H9 (cell line): ENCODE data around the gene BIN1. TPM values are rescaled to one million over a fixed set of nuclear protein-coding genes. Genes with fewer than 3 reads are reported as not detected.

ENCODE experiments used
- DNase-seq: peaks from one replicate; pipeline ENCODE4 v3.0.0-alpha.2; 2017
- H2AFZ ChIP-seq: one replicate; pipeline ENCODE4 v1.6.1; 2013; ENCODE audit warnings: mild to moderate bottlenecking, low read length, control low read depth, moderate library complexity
- H2AK5ac ChIP-seq: 2 replicates; pipeline ENCODE4 v1.6.1; 2013; ENCODE audit warnings: low read length, control low read depth, mixed read lengths; ENCODE audit not compliant: insufficient read length
- H2BK120ac ChIP-seq: one replicate; pipeline ENCODE4 v1.6.1; 2013; ENCODE audit warnings: low read depth, mild to moderate bottlenecking, low read length, control low read depth, inconsistent platforms; ENCODE audit not compliant: poor library complexity, severe bottlenecking
- H2BK12ac ChIP-seq: 2 replicates; pipeline ENCODE4 v1.6.1; 2013; ENCODE audit warnings: low read length, control low read depth, mixed read lengths, low read depth; ENCODE audit not compliant: insufficient read length
- H2BK15ac ChIP-seq: 2 replicates; pipeline ENCODE4 v1.6.1; 2013; ENCODE audit warnings: low read depth, low read length, control low read depth
- H2BK20ac ChIP-seq: one replicate; pipeline ENCODE4 v1.6.1; 2013; ENCODE audit warnings: low read depth, mild to moderate bottlenecking, low read length, control low read depth, inconsistent platforms; ENCODE audit not compliant: poor library complexity, severe bottlenecking
- H2BK5ac ChIP-seq: 2 replicates; pipeline ENCODE4 v1.6.1; 2013; ENCODE audit warnings: low read length, control low read depth, mixed read lengths; ENCODE audit not compliant: insufficient read length
- H3K14ac ChIP-seq: 2 replicates; pipeline ENCODE4 v1.6.1; 2013; ENCODE audit warnings: low read length, control low read depth; ENCODE audit not compliant: insufficient read depth
- H3K18ac ChIP-seq: 2 replicates; pipeline ENCODE4 v1.6.1; 2013; ENCODE audit warnings: low read depth, mild to moderate bottlenecking, mixed read lengths, low read length, control low read depth; ENCODE audit not compliant: insufficient read length
- H3K23ac ChIP-seq: 2 replicates; pipeline ENCODE4 v1.6.1; 2013; ENCODE audit warnings: low read length, control low read depth, mixed read lengths, low read depth; ENCODE audit not compliant: insufficient read length
- H3K23me2 ChIP-seq: 2 replicates; pipeline ENCODE4 v1.6.1; 2013; ENCODE audit warnings: low read depth, mild to moderate bottlenecking, mixed read lengths, low read length, control low read depth; ENCODE audit not compliant: insufficient read length, poor library complexity, severe bottlenecking
- H3K27ac ChIP-seq: 2 replicates; pipeline ENCODE4 v1.5.1; 2013; ENCODE audit warnings: low read length, control low read depth, mixed read lengths, low read depth; ENCODE audit not compliant: insufficient read length
- H3K27me3 ChIP-seq: 2 replicates; pipeline ENCODE4 v1.6.1; 2013; ENCODE audit warnings: low read length, control low read depth, inconsistent platforms; ENCODE audit not compliant: insufficient read depth
- H3K4ac ChIP-seq: 2 replicates; pipeline ENCODE4 v1.6.1; 2013; ENCODE audit warnings: low read depth, mild to moderate bottlenecking, control low read depth, inconsistent platforms, low read length, moderate library complexity
- H3K4me1 ChIP-seq: 2 replicates; pipeline ENCODE4 v1.6.1; 2013; ENCODE audit warnings: low read length, control low read depth, inconsistent platforms; ENCODE audit not compliant: insufficient read depth
- H3K4me2 ChIP-seq: 2 replicates; pipeline ENCODE4 v1.6.1; 2013; ENCODE audit warnings: low read length, control low read depth, mixed read lengths; ENCODE audit not compliant: insufficient read length, insufficient read depth
- H3K56ac ChIP-seq: 2 replicates; pipeline ENCODE4 v1.6.1; 2013; ENCODE audit warnings: low read depth, mild to moderate bottlenecking, mixed read lengths, low read length, control low read depth; ENCODE audit not compliant: insufficient read length
- H3K79me1 ChIP-seq: 2 replicates; pipeline ENCODE4 v1.6.1; 2013; ENCODE audit warnings: low read depth, mild to moderate bottlenecking, moderate library complexity, low read length, control low read depth, inconsistent platforms; ENCODE audit not compliant: insufficient read depth, poor library complexity, severe bottlenecking
- H3K79me2 ChIP-seq: 2 replicates; pipeline ENCODE4 v1.6.1; 2013; ENCODE audit warnings: low read length, control low read depth, inconsistent platforms; ENCODE audit not compliant: insufficient read depth
- H3K9ac ChIP-seq: 2 replicates; pipeline ENCODE4 v1.6.1; 2013; ENCODE audit warnings: low read length, control low read depth, mixed read lengths; ENCODE audit not compliant: insufficient read length; ENCODE audit errors: extremely low read depth
- H3K9me3 ChIP-seq: one replicate; pipeline ENCODE4 v1.6.1; 2013; ENCODE audit warnings: low read depth, low read length, inconsistent platforms; ENCODE audit not compliant: control insufficient read depth
- H3T11ph ChIP-seq: one replicate; pipeline ENCODE4 v1.6.1; 2013; ENCODE audit warnings: mild to moderate bottlenecking, low read length, control low read depth, inconsistent platforms
- H4K20me1 ChIP-seq: one replicate; pipeline ENCODE4 v1.6.1; 2013; ENCODE audit not compliant: control insufficient read depth, insufficient read length, insufficient read depth
- H4K5ac ChIP-seq: 2 replicates; pipeline ENCODE4 v1.6.1; 2013; ENCODE audit warnings: low read depth, mild to moderate bottlenecking, mixed read lengths, low read length, control low read depth; ENCODE audit not compliant: insufficient read length
- H4K8ac ChIP-seq: replicated peaks from 2 replicates; pipeline ENCODE4 v1.6.1; 2013; ENCODE audit warnings: low read length, control low read depth, mixed read lengths, low read depth; ENCODE audit not compliant: insufficient read length
- H4K91ac ChIP-seq: 2 replicates; pipeline ENCODE4 v1.6.1; 2013; ENCODE audit warnings: low read depth, mild to moderate bottlenecking, moderate library complexity, mixed read lengths, low read length, control low read depth; ENCODE audit not compliant: insufficient read length
- H3K27ac Mint-ChIP-seq, 3 experiments: 2 replicates in 2 of 3; 3 replicates in 1 of 3; pipeline ENCODE4 v1.8.0; 2020 to 2021; ENCODE audit warnings: mixed read lengths in 3 of 3, mild to moderate bottlenecking in 1 of 3, moderate library complexity in 1 of 3
- H3K27me3 Mint-ChIP-seq: 2 replicates; pipeline ENCODE4 v1.8.0; 2021; ENCODE audit warnings: low read depth, mild to moderate bottlenecking, moderate library complexity, mixed read lengths
- H3K36me3 Mint-ChIP-seq, 3 experiments: 2 replicates in 2 of 3; 3 replicates in 1 of 3; pipeline ENCODE4 v1.8.0; 2020 to 2021; ENCODE audit warnings: low read depth in 3 of 3, mixed read lengths in 3 of 3; ENCODE audit not compliant: insufficient read depth in 1 of 3
- H3K4me1 Mint-ChIP-seq, 2 experiments: 2 replicates each; pipeline ENCODE4 v1.8.0; 2020; ENCODE audit warnings: mixed read lengths in 2 of 2
- H3K4me3 Mint-ChIP-seq, 2 experiments: 2 replicates in 1 of 2; 3 replicates in 1 of 2; pipeline ENCODE4 v1.8.0; 2020 to 2021; ENCODE audit warnings: mild to moderate bottlenecking in 2 of 2, mixed read lengths in 2 of 2, moderate library complexity in 1 of 2
- H3K9me3 Mint-ChIP-seq, 2 experiments: 2 replicates in 1 of 2; 3 replicates in 1 of 2; pipeline ENCODE4 v1.8.0; 2020; ENCODE audit warnings: mild to moderate bottlenecking in 2 of 2, mixed read lengths in 2 of 2, moderate library complexity in 1 of 2
- CTCF ChIP-seq: fragments of 200-600 bp; sonication (generic); conservative IDR thresholded peaks from 3 replicates; pipeline ENCODE4 v1.8.0; 2021; ENCODE audit warnings: antibody characterized with exemption, mild to moderate bottlenecking
- WGBS: extraction: QIAGEN DNeasy Blood & Tissue Kit; methylation state at CpG from one replicate; pipeline ENCODE4 v1.1.7; 2013; ENCODE audit warnings: missing lambda C conversion rate, low lambda C conversion rate, mixed read lengths; ENCODE audit not compliant: insufficient read length; ENCODE audit errors: extremely low coverage; 5-methylcytosine and 5-hydroxymethylcytosine counted together
- total RNA-seq: library from RNA; stranded (reverse); gene quantifications from 2 replicates; pipeline ENCODE4 v1.2.1, GENCODE V29; 2021

The BIN1 gene
- total RNA-seq, 1 experiment from 2014 or later: 32.0 TPM

GRCh38 chr2:127039387-127040031, 67.4 kb downstream of the BIN1 start:
- H3K9me3 Mint-ChIP-seq: no peaks in the 10 kb centered on the region
- Histone ChIP-seq H3K27me3 (no peaks in the 10 kb centered on the region), H3K23me2 (no peaks in the 10 kb centered on the region), H3K9me3 (no peaks in the 10 kb centered on the region), H3K23ac (no peak overlapping the region), H3K18ac (no peak overlapping the region), H3K4me2 (no peak overlapping the region), H3K9ac (no peak overlapping the region), H2AFZ (no peak overlapping the region), H3K27ac (no peak overlapping the region), H4K8ac (no peak overlapping the region), H3K14ac (no peak overlapping the region; the same call in 1 of the 2 replicates), H4K20me1 (no peaks in the 10 kb centered on the region), H2BK120ac (no peak overlapping the region), H2BK20ac (no peak overlapping the region), H3K4me1 (no peaks in the 10 kb centered on the region; the same call in 1 of the 2 replicates), H4K5ac (no peak overlapping the region), H4K91ac (no peak overlapping the region), H3K56ac (no peak overlapping the region), H3K79me2 (no peaks in the 10 kb centered on the region), H2AK5ac (no peak overlapping the region), H2BK5ac (no peak overlapping the region), H3T11ph (no peak overlapping the region), H3K4ac (no peak overlapping the region), H2BK15ac (no peak overlapping the region), H3K79me1 (no peaks in the 10 kb centered on the region), H2BK12ac (no peak overlapping the region)
- TF ChIP-seq CTCF: no peak
- H3K36me3 Mint-ChIP-seq: no peaks in the 10 kb centered on the region
- H3K27me3 Mint-ChIP-seq: peaks cover 2% of the 10 kb centered on the region; the same call in 1 of the 2 replicates
- no CpG with 5 or more reads among the region's 14 CpGs for WGBS
- no peak overlapping the region for H3K4me3 Mint-ChIP-seq
- no peak for DNase-seq
- no peaks in the 10 kb centered on the region for H3K4me1 Mint-ChIP-seq
- H3K27ac Mint-ChIP-seq: no peak overlapping the region
